NCI-H510A treated with DMSO at 0.1 percent for 48 hours (cell line): ENCODE results near the gene SPAG17.

Experiments
- DNase-seq: peaks from one replicate; lab custom pipeline; 2025; lab: John Stamatoyannopoulos, UW

Gene SPAG17

GRCh38 chr1:118075116-118075515, 109.9 kb downstream of the SPAG17 start:
- DNase-seq, result no peak

- DNase-seq, result peak; percentile 31
Measured at GRCh38 chr1:118073648-118074435, 111.2 kb downstream of the SPAG17 start.

- peak; percentile 16 for DNase-seq
Measured at GRCh38 chr1:118049981-118050380, 135.0 kb downstream of the SPAG17 start.

GRCh38 chr1:118047650-118048224, 137.3 kb downstream of the SPAG17 start:
- no peak for DNase-seq

- no peak for DNase-seq
Measured at GRCh38 chr1:118047006-118047649, 137.9 kb downstream of the SPAG17 start.

- DNase-seq, result no peak
Measured at GRCh38 chr1:118043624-118044023, 141.4 kb downstream of the SPAG17 start.

GRCh38 chr1:118042501-118042900, 142.5 kb downstream of the SPAG17 start:
- no peak for DNase-seq

- no peak for DNase-seq
Measured at GRCh38 chr1:118039170-118039569, 145.9 kb downstream of the SPAG17 start.

- no peak for DNase-seq
Measured at GRCh38 chr1:118032883-118033282, 152.1 kb downstream of the SPAG17 start.

GRCh38 chr1:118028267-118028666, 156.8 kb downstream of the SPAG17 start:
- DNase-seq, result no peak

- no peak for DNase-seq
Measured at GRCh38 chr1:118023199-118023598, 161.8 kb downstream of the SPAG17 start.

GRCh38 chr1:118021668-118022067, 163.4 kb downstream of the SPAG17 start:
- no peak for DNase-seq

GRCh38 chr1:118018060-118018459, 167.0 kb downstream of the SPAG17 start:
- no peak for DNase-seq

GRCh38 chr1:118013938-118014337, 171.1 kb downstream of the SPAG17 start:
- no peak for DNase-seq

- DNase-seq, result no peak
Measured at GRCh38 chr1:118013336-118013735, 171.7 kb downstream of the SPAG17 start.

- no peak for DNase-seq
Measured at GRCh38 chr1:118012515-118013124, 172.4 kb downstream of the SPAG17 start.

- DNase-seq, result no peak
Measured at GRCh38 chr1:118008011-118008410, 177.0 kb downstream of the SPAG17 start.

- DNase-seq, result no peak
Measured at GRCh38 chr1:118007391-118007790, 177.6 kb downstream of the SPAG17 start.

GRCh38 chr1:118004312-118004711, 180.7 kb downstream of the SPAG17 start:
- no peak for DNase-seq

- no peak for DNase-seq
Measured at GRCh38 chr1:117985973-117986372, 199.1 kb downstream of the SPAG17 start.

- no peak for DNase-seq
Measured at GRCh38 chr1:117985239-117985638, 199.8 kb downstream of the SPAG17 start.

GRCh38 chr1:117981455-117982192, 203.4 kb downstream of the SPAG17 start:
- no peak for DNase-seq
